Kidney (tissue), 14 donors: Measurements from ENCODE around the gene JPH3. TPM values are rescaled to one million over a fixed set of nuclear protein-coding genes. Genes with fewer than 3 reads are reported as not detected.

ENCODE experiments used
- DNase-seq, 5 donors: peaks; one replicate each; pipeline ENCODE4 v3.0.0-alpha.2; 2013 to 2020
- FAIRE-seq: peaks from 2 replicates; lab custom pipeline; 2012; peaks lifted over from hg19 to GRCh38; lab: Jason Lieb, UNC
- H3K27ac ChIP-seq, 2 donors: one replicate each; pipeline ENCODE4 v1.7.0; 2013; ENCODE audit warnings: low read depth in 2 of 2, low read length in 2 of 2, inconsistent platforms in 1 of 2
- H3K27me3 ChIP-seq: one replicate; pipeline ENCODE4 v1.7.1; 2013; ENCODE audit warnings: low read length, inconsistent platforms; ENCODE audit not compliant: control insufficient read depth, insufficient read depth
- H3K36me3 ChIP-seq, 3 donors: one replicate each; pipeline versions ENCODE4 v1.7.0 to v1.7.1; 2013; ENCODE audit warnings: low read length in 3 of 3, control low read depth in 1 of 3, inconsistent platforms in 1 of 3; ENCODE audit not compliant: insufficient read depth in 3 of 3, control insufficient read depth in 2 of 3
- H3K4me1 ChIP-seq, 3 donors: one replicate each; pipeline versions ENCODE4 v1.7.0 to v1.7.1; 2013; ENCODE audit warnings: low read length in 3 of 3, inconsistent platforms in 1 of 3, low read depth in 1 of 3; ENCODE audit not compliant: control insufficient read depth in 2 of 3, insufficient read depth in 2 of 3
- H3K4me3 ChIP-seq, 3 donors: one replicate each; pipeline versions ENCODE4 v1.7.0 to v1.8.1; 2013; ENCODE audit warnings: low read length in 3 of 3, control low read depth in 1 of 3, inconsistent platforms in 1 of 3
- H3K9ac ChIP-seq, 3 donors: one replicate each; pipeline versions ENCODE4 v1.7.0 to v1.7.1; 2013; ENCODE audit warnings: low read length in 3 of 3, control low read depth in 1 of 3, inconsistent platforms in 1 of 3
- H3K9me3 ChIP-seq, 3 donors: one replicate each; pipeline versions ENCODE4 v1.7.0 to v1.7.1; 2013; ENCODE audit warnings: low read length in 3 of 3, control low read depth in 1 of 3, inconsistent platforms in 1 of 3; ENCODE audit not compliant: control insufficient read depth in 2 of 3, insufficient read depth in 1 of 3
- intact Hi-C: fragments of 100-400 bp; cut with DNase I; formaldehyde crosslinking; loops from one replicate; pipeline ENCODE4 v1.11.1; 2022
- polyA plus RNA-seq: library from polyadenylated mRNA; stranded (reverse); fragments of 350-450 nt; fragmentation: Illumina TruSeq; extraction: RNeasy Lipid Tissue Mini Kit (QIAGEN cat#74804); gene quantifications from one replicate; pipeline ENCODE4 v1.2.3, GENCODE V29; 2014; ENCODE audit warnings: low read depth, low replicate concordance; ENCODE audit not compliant: insufficient read depth
- total RNA-seq: library from RNA; stranded (reverse); fragmentation: NEBNext Ultra II Directional; extraction: Animal tissue kit (Norgen Biotek cat#: 25700); gene quantifications from one replicate; pipeline ENCODE4 v1.2.1, GENCODE V29; 2021
- TF ChIP-seq, protein P1 (sequence below): IDR thresholded peaks from 3 replicates; pipeline ENCODE4 v1.5.1; 2012; ENCODE audit warnings: mild to moderate bottlenecking, moderate library complexity, borderline replicate concordance; ENCODE audit not compliant: insufficient read depth; ENCODE audit errors: extremely low read depth
- donor health status: control.
- donor health status: control.
- donor health status: control.
- donor health status: control.
- donor health status: control.
- donor health status: DM: yes; HTN: yes; CAD: no.
- donor health status: Normal renal cell carcinoma (clear cell type).

Gene JPH3
- total and polyA plus RNA-seq, 2 donors from 2014 or later: 0.69 TPM; not detected in 1

DNA sequence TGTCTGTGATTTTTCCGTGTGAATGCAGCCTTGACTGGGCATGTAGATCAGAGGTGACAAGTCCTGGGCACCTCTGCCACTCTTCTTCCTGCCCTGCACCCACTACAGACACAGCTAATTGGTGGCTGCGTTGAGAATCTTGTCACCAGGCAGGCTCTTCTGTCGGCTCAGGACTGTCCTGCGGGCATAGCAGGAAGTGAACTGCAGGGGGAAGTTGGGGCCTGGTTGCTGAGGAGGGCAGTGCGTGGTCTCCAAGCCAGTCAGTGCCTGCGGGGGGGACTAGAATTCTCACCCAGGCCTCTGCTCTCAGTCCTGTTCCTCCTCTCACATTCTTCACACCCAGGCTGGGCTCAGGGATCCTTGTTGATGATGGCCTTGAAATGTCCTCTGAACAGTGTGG, 50.5 kb downstream of the JPH3 start:
- Histone ChIP-seq H3K27me3 (no peaks in the 10 kb centered on the region), H3K27ac (no peak overlapping the region), H3K36me3 (no peaks in the 10 kb centered on the region), H3K4me1 (no peaks in the 10 kb centered on the region), H3K9me3 (peaks cover 0 to 3% (median 0%) of the 10 kb centered on the region in 3 donors), H3K4me3 (no peak overlapping the region), H3K9ac (no peak overlapping the region)
- no peak for DNase-seq
- TF ChIP-seq, protein P1, sequence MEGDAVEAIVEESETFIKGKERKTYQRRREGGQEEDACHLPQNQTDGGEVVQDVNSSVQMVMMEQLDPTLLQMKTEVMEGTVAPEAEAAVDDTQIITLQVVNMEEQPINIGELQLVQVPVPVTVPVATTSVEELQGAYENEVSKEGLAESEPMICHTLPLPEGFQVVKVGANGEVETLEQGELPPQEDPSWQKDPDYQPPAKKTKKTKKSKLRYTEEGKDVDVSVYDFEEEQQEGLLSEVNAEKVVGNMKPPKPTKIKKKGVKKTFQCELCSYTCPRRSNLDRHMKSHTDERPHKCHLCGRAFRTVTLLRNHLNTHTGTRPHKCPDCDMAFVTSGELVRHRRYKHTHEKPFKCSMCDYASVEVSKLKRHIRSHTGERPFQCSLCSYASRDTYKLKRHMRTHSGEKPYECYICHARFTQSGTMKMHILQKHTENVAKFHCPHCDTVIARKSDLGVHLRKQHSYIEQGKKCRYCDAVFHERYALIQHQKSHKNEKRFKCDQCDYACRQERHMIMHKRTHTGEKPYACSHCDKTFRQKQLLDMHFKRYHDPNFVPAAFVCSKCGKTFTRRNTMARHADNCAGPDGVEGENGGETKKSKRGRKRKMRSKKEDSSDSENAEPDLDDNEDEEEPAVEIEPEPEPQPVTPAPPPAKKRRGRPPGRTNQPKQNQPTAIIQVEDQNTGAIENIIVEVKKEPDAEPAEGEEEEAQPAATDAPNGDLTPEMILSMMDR: no peak
- no peak for FAIRE-seq
- intact Hi-C loops: no loop called here

DNA sequence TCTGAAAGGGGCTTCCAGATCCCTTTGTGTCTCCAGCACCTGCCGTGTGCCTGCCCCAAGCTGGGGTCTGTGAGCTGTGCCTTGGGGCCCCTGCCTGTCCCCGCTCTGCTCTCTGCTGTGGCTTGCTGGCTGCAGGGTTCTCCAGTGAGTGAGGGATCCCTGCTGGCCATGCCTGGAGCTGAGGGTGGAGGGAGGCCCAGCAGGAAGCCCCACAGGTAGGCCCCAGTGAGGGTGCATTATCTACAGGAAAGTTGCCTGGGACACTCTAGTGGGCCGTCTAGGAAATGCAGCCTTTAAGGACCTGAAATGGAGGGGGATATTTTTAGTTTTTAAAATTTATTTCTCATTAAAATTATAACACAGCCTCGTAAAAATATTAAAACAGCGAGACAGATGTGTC, 50.9 kb downstream of the JPH3 start:
- Histone ChIP-seq H3K9me3 (peaks cover 0 to 4% (median 0%) of the 10 kb centered on the region in 3 donors), H3K9ac (no peak overlapping the region), H3K27ac (no peak overlapping the region), H3K4me3 (no peak overlapping the region), H3K36me3 (no peaks in the 10 kb centered on the region), H3K27me3 (no peaks in the 10 kb centered on the region), H3K4me1 (no peaks in the 10 kb centered on the region)
- no peak for FAIRE-seq
- DNase-seq: no peak
- intact Hi-C loops: no loop called here
- TF ChIP-seq, protein P1: no peak

- Histone ChIP-seq H3K27ac (no peak overlapping the region), H3K4me3 (no peak overlapping the region), H3K9me3 (peaks cover 0 to 4% (median 0%) of the 10 kb centered on the region in 3 donors), H3K36me3 (no peaks in the 10 kb centered on the region), H3K9ac (no peak overlapping the region), H3K27me3 (no peaks in the 10 kb centered on the region), H3K4me1 (no peaks in the 10 kb centered on the region)
- intact Hi-C loops: no loop called here
- DNase-seq: no peak
- FAIRE-seq: no peak
- TF ChIP-seq, protein P1: no peak
Observed at GRCh38 chr16:87654826-87655225, 52.5 kb downstream of the JPH3 start.

- H3K4me1 ChIP-seq: no peaks in the 10 kb centered on the region
- H3K36me3 ChIP-seq: no peaks in the 10 kb centered on the region
- TF ChIP-seq, protein P1: no peak
- no peak for DNase-seq
- no peak overlapping the region for H3K4me3 ChIP-seq
- H3K27ac ChIP-seq: no peak overlapping the region
- H3K27me3 ChIP-seq: no peaks in the 10 kb centered on the region
- FAIRE-seq: no peak
- H3K9me3 ChIP-seq: peaks cover 0 to 4% (median 0%) of the 10 kb centered on the region in 3 donors
- no peak overlapping the region for H3K9ac ChIP-seq
- intact Hi-C loops: no loop called here
Observed at GRCh38 chr16:87656328-87656727, 54.0 kb downstream of the JPH3 start.
